Measurements from ENCODE around the gene TMED9. TPM values are rescaled to one million over a fixed set of nuclear protein-coding genes. Genes with fewer than 3 reads are reported as not detected.

TMED9 gene
- total and polyA plus RNA-seq, 4 donors, result 76.4 to 325 (median 182) TPM

DNA sequence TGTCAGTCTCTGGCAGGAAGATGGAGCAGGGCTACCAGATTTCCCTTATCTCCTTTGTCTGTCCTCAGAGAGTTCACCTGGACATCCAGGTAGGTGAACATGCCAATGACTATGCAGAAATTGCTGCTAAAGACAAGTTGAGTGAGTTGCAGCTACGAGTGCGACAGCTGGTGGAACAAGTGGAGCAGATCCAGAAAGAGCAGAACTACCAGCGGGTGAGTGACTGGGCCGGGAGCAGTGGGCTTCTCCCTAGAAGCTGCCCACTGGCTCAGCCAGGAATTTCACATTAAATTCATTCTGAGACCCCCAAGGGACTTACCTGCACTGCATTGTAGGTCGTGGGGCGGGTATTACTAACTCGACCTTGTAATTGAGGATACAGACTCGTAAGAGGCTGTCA, 2.1 kb downstream of the TMED9 start:
- peaks cover 3 to 32% (median 20%) of the 10 kb centered on the region in 4 donors for H3K36me3 ChIP-seq (ENCODE audit: control insufficient read depth in 4 of 4, insufficient read depth in 4 of 4, low read length in 4 of 4)
- H3K9ac ChIP-seq (ENCODE audit: insufficient read depth in 1 of 2, low read length in 2 of 2), result no peak overlapping the region
- H3K27me3 ChIP-seq (ENCODE audit: control insufficient read depth in 3 of 3, insufficient read depth in 3 of 3, low read length in 2 of 3), result peaks cover 0 to 8% (median 6%) of the 10 kb centered on the region in 3 donors
- no peak overlapping the region for H3K27ac ChIP-seq (ENCODE audit: low read depth in 1 of 2, low read length in 1 of 2)
- H3K9me3 ChIP-seq (ENCODE audit: control insufficient read depth in 4 of 4, insufficient read depth in 3 of 4, low read length in 3 of 4), result no peaks in the 10 kb centered on the region
- TF ChIP-seq, protein P1, sequence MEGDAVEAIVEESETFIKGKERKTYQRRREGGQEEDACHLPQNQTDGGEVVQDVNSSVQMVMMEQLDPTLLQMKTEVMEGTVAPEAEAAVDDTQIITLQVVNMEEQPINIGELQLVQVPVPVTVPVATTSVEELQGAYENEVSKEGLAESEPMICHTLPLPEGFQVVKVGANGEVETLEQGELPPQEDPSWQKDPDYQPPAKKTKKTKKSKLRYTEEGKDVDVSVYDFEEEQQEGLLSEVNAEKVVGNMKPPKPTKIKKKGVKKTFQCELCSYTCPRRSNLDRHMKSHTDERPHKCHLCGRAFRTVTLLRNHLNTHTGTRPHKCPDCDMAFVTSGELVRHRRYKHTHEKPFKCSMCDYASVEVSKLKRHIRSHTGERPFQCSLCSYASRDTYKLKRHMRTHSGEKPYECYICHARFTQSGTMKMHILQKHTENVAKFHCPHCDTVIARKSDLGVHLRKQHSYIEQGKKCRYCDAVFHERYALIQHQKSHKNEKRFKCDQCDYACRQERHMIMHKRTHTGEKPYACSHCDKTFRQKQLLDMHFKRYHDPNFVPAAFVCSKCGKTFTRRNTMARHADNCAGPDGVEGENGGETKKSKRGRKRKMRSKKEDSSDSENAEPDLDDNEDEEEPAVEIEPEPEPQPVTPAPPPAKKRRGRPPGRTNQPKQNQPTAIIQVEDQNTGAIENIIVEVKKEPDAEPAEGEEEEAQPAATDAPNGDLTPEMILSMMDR (IDR thresholded peaks at IDR 0.05; ENCODE audit: control extremely low read depth, extremely low read depth), result no peak
- H3K4me3 ChIP-seq, result no peak overlapping the region
- DNase-seq (no peak), ATAC-seq (ENCODE audit: insufficient read depth, low FRiP score) (no peak)
- WGBS, 2 donors, result 95 to 96% methylated on average over 8 of the region's 8 CpGs
- peaks cover 0 to 10% (median 0%) of the 10 kb centered on the region in 5 donors for H3K4me1 ChIP-seq (ENCODE audit: control insufficient read depth in 5 of 5, insufficient read depth in 5 of 5, low read length in 5 of 5)

DNA sequence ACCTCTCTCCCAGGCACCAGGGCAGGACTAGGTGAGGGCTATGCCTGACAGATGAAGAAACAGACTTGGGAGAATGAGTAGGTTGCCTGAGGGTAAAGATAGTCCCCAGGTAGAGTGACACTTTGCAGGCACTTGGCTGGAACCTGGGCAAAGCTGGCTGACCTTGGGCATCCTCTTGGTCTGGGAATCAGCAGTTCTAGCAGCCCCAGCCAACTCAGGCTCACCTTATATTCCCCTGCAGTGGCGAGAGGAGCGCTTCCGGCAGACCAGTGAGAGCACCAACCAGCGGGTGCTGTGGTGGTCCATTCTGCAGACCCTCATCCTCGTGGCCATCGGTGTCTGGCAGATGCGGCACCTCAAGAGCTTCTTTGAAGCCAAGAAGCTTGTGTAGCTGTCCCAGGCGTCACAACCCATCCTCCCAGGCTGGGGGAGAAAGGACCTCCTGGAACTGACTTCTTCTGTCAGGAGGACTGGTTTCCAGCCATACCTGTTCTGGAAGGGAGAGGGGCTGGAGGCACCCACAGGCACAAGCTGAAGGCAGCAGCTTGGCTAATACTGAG, 3.1 kb downstream of the TMED9 start:
- peaks cover 3 to 32% (median 20%) of the 10 kb centered on the region in 4 donors for H3K36me3 ChIP-seq (ENCODE audit: control insufficient read depth in 4 of 4, insufficient read depth in 4 of 4, low read length in 4 of 4)
- no peak overlapping the region for H3K9ac ChIP-seq (ENCODE audit: insufficient read depth in 1 of 2, low read length in 2 of 2)
- peaks cover 0 to 3% (median 2%) of the 10 kb centered on the region in 3 donors for H3K27me3 ChIP-seq (ENCODE audit: control insufficient read depth in 3 of 3, insufficient read depth in 3 of 3, low read length in 2 of 3)
- H3K27ac ChIP-seq (ENCODE audit: low read depth in 1 of 2, low read length in 1 of 2), result no peak overlapping the region
- H3K4me3 ChIP-seq, result no peak overlapping the region
- H3K4me1 ChIP-seq (ENCODE audit: control insufficient read depth in 5 of 5, insufficient read depth in 5 of 5, low read length in 5 of 5), result peaks cover 0 to 10% (median 0%) of the 10 kb centered on the region in 5 donors
- no peaks in the 10 kb centered on the region for H3K9me3 ChIP-seq (ENCODE audit: control insufficient read depth in 4 of 4, insufficient read depth in 3 of 4, low read length in 3 of 4)
- TF ChIP-seq, protein P1 (IDR thresholded peaks at IDR 0.05; ENCODE audit: control extremely low read depth, extremely low read depth), result no peak
- DNase-seq (no peak), ATAC-seq (ENCODE audit: insufficient read depth, low FRiP score) (no peak)
- WGBS, 2 donors, result 95 to 96% methylated on average over 8 of the region's 8 CpGs

DNA sequence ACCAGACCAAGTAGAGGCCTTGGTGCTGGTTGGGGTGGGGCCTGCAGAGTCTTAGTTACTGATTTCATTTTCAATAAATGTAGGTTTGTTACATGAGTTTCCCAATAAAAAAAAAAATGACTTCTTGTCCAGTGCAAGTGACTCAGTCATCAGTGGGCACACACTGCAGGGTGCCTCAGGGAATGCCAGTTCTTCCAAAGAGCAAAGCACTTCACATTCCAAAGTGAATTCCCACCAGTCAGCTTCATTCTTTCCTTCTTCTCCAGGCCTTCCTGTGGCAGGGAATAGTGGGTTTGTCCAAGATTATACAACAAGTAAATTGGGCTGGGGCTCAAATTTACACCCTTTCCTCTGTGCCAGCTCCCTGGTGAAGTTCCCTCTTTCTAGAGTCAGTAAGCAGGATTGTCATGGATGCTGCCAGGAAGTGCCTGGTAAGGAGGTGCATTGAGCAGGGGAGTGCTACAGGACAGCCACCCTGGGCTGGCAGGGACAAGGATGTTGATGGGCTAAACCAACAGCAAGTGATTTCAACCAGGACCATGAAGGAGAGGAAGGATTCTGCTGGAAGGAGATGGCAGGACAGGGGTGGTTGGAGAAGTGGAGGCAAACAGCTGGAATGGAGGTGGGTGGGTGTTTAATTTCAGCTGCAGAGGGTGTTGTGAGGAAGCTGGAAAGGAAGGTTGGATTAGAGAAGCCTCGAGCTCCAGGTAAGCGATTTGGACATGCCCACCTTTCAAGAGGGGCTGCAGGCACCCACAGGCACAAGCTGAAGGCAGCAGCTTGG, 4.2 kb downstream of the TMED9 start:
- DNase-seq (no peak), ATAC-seq (ENCODE audit: insufficient read depth, low FRiP score) (no peak)
- TF ChIP-seq, protein P1 (IDR thresholded peaks at IDR 0.05; ENCODE audit: control extremely low read depth, extremely low read depth), result no peak
- H3K27ac ChIP-seq (ENCODE audit: low read depth in 1 of 2, low read length in 1 of 2), result no peak overlapping the region
- no peaks in the 10 kb centered on the region for H3K27me3 ChIP-seq (ENCODE audit: control insufficient read depth in 3 of 3, insufficient read depth in 3 of 3, low read length in 2 of 3)
- H3K36me3 ChIP-seq (ENCODE audit: control insufficient read depth in 4 of 4, insufficient read depth in 4 of 4, low read length in 4 of 4), result peaks cover 3 to 32% (median 20%) of the 10 kb centered on the region in 4 donors
- H3K9ac ChIP-seq (ENCODE audit: insufficient read depth in 1 of 2, low read length in 2 of 2), result no peak overlapping the region
- no peak overlapping the region for H3K4me3 ChIP-seq
- H3K9me3 ChIP-seq (ENCODE audit: control insufficient read depth in 4 of 4, insufficient read depth in 3 of 4, low read length in 3 of 4), result no peaks in the 10 kb centered on the region
- peaks cover 0 to 19% (median 6%) of the 10 kb centered on the region in 5 donors for H3K4me1 ChIP-seq (ENCODE audit: control insufficient read depth in 5 of 5, insufficient read depth in 5 of 5, low read length in 5 of 5)
- WGBS, 2 donors, result 96 to 100% methylated on average over 2 of the region's 2 CpGs
